ENCODE results near the gene PHLDA2.

GRCh38 chr11:2916892-2917645 lies 12.2 kb downstream of the PHLDA2 start:
- no peak for TF ChIP-seq CTCF (conservative IDR thresholded peaks at IDR 0.05; ENCODE audit: low read length)
- no peak for TF ChIP-seq EZH2phosphoT487 (IDR thresholded peaks at IDR 0.05; ENCODE audit: borderline replicate concordance, low read depth, low read length)

Measured in OCI-LY7 (cell line).